H7 (cell line): ENCODE results near the gene CCNI. TPM values are rescaled to one million over a fixed set of nuclear protein-coding genes. Genes with fewer than 3 reads are reported as not detected.

ENCODE experiments used
- DNase-seq: peaks from one replicate; pipeline ENCODE4 v3.0.0; 2012
- H3K27me3 ChIP-seq: 2 replicates; pipeline ENCODE4 v1.6.0; 2011; ENCODE audit warnings: mild to moderate bottlenecking, low read length; ENCODE audit not compliant: control insufficient read depth, insufficient read depth
- H3K36me3 ChIP-seq: replicated peaks from 2 replicates; pipeline ENCODE4 v1.5.1; 2011; ENCODE audit warnings: low read length; ENCODE audit not compliant: control insufficient read depth, insufficient read depth
- H3K4me3 ChIP-seq: 2 replicates; pipeline ENCODE4 v1.5.1; 2011; ENCODE audit warnings: low read depth, mild to moderate bottlenecking, control low read depth, low read length, moderate library complexity; ENCODE audit not compliant: insufficient read depth
- total RNA-seq: library from RNA; depleted of rRNA; stranded (reverse); fragments of >200 nt; shearing (Covaris generic); gene quantifications from 2 replicates; pipeline ENCODE4 v1.2.3, GENCODE V29; 2014; rRNA removed

Gene CCNI
- total RNA-seq, result 149 and 177 TPM in 2 replicates

GRCh38 chr4:77075869-77076799 is at the start of gene CCNI:
Gene CCNI, minus strand, starts transcription at chr4:77075989. Its CDS starts 9,627 bp downstream, at chr4:77066362.
- DNase-seq, result peak; percentile 92
- H3K4me3 ChIP-seq, result peak within 1 kb of the TSS; percentile 74
- no peaks in the 10 kb centered on the region for H3K36me3 ChIP-seq
- no peaks in the 10 kb centered on the region for H3K27me3 ChIP-seq

GRCh38 chr4:77124576-77124975 is 48.8 kb upstream of the CCNI start:
- no peak overlapping the region for H3K4me3 ChIP-seq
- no peaks in the 10 kb centered on the region for H3K27me3 ChIP-seq
- no peaks in the 10 kb centered on the region for H3K36me3 ChIP-seq
- no peak for DNase-seq

- DNase-seq, result no peak
- no peaks in the 10 kb centered on the region for H3K36me3 ChIP-seq
- no peaks in the 10 kb centered on the region for H3K27me3 ChIP-seq
- no peak overlapping the region for H3K4me3 ChIP-seq
Observed at GRCh38 chr4:77123411-77123810, 47.6 kb upstream of the CCNI start.

- no peak overlapping the region for H3K4me3 ChIP-seq
- no peak for DNase-seq
- H3K36me3 ChIP-seq, result no peaks in the 10 kb centered on the region
- no peaks in the 10 kb centered on the region for H3K27me3 ChIP-seq
Observed at GRCh38 chr4:77122656-77123055, 46.9 kb upstream of the CCNI start.

- DNase-seq, result no peak
- H3K27me3 ChIP-seq, result no peaks in the 10 kb centered on the region
Observed at GRCh38 chr4:77121736-77122240, 46.0 kb upstream of the CCNI start.

GRCh38 chr4:77120886-77121508 is 45.2 kb upstream of the CCNI start:
- Histone ChIP-seq H3K4me3 (no peak overlapping the region), H3K27me3 (no peaks in the 10 kb centered on the region)
- DNase-seq, result peak; percentile 26

More at GRCh38 chr4:77121736-77122240, 46.0 kb upstream of the CCNI start:
- Histone ChIP-seq H3K36me3 (no peaks in the 10 kb centered on the region), H3K4me3 (no peak overlapping the region)

GRCh38 chr4:77117721-77118120 is 41.9 kb upstream of the CCNI start:
- H3K27me3 ChIP-seq, result no peaks in the 10 kb centered on the region
- no peak overlapping the region for H3K4me3 ChIP-seq
- no peak for DNase-seq
- no peaks in the 10 kb centered on the region for H3K36me3 ChIP-seq

More at GRCh38 chr4:77120886-77121508, 45.2 kb upstream of the CCNI start:
- H3K36me3 ChIP-seq, result no peaks in the 10 kb centered on the region

GRCh38 chr4:77113069-77113468 is 37.3 kb upstream of the CCNI start:
- Histone ChIP-seq H3K4me3 (no peak overlapping the region), H3K27me3 (no peaks in the 10 kb centered on the region)

GRCh38 chr4:77110730-77111129 is 34.9 kb upstream of the CCNI start:
- Histone ChIP-seq H3K27me3 (no peaks in the 10 kb centered on the region), H3K4me3 (no peak overlapping the region), H3K36me3 (no peaks in the 10 kb centered on the region)
- no peak for DNase-seq

More at GRCh38 chr4:77113069-77113468, 37.3 kb upstream of the CCNI start:
- peak; percentile 35 for DNase-seq
- no peaks in the 10 kb centered on the region for H3K36me3 ChIP-seq

GRCh38 chr4:77104791-77105540 is 29.2 kb upstream of the CCNI start:
- DNase-seq, result no peak
- H3K4me3 ChIP-seq, result no peak overlapping the region
- H3K36me3 ChIP-seq, result no peaks in the 10 kb centered on the region
- H3K27me3 ChIP-seq, result no peaks in the 10 kb centered on the region

GRCh38 chr4:77104388-77104787 is 28.6 kb upstream of the CCNI start:
- no peaks in the 10 kb centered on the region for H3K36me3 ChIP-seq
- H3K4me3 ChIP-seq, result no peak overlapping the region
- no peak for DNase-seq
- H3K27me3 ChIP-seq, result no peaks in the 10 kb centered on the region

GRCh38 chr4:77100234-77100633 is 24.4 kb upstream of the CCNI start:
- Histone ChIP-seq H3K36me3 (no peaks in the 10 kb centered on the region), H3K27me3 (no peaks in the 10 kb centered on the region), H3K4me3 (no peak overlapping the region)
- DNase-seq, result no peak

- Histone ChIP-seq H3K36me3 (no peaks in the 10 kb centered on the region), H3K4me3 (no peak overlapping the region), H3K27me3 (no peaks in the 10 kb centered on the region)
- DNase-seq, result no peak
Observed at GRCh38 chr4:77097611-77098010, 21.8 kb upstream of the CCNI start.

- DNase-seq, result peak; percentile 63
- Histone ChIP-seq H3K4me3 (no peak overlapping the region), H3K27me3 (no peaks in the 10 kb centered on the region), H3K36me3 (no peaks in the 10 kb centered on the region)
Observed at GRCh38 chr4:77095101-77095821, 19.5 kb upstream of the CCNI start.
